Hippocampal formation (tissue), 2 donors: ENCODE results near the gene PRR9.

Source experiments
- DNase-seq, 2 donors: peaks; one replicate each; lab custom pipeline; 2025; lab: John Stamatoyannopoulos, UW

Gene PRR9

GRCh38 chr1:153265457-153265856 lies 48.1 kb downstream of the PRR9 start:
- DNase-seq: no peak
